CD4-positive, alpha-beta T cell treated with Interleukin-2 at 100 ng/mL for 4 hours (primary cell): ENCODE data around the gene PPIB.

Experiments
- DNase-seq: peaks from one replicate; pipeline ENCODE4 v3.0.0-alpha.2; 2020; ENCODE audit warnings: low spot score

PPIB gene

GRCh38 chr15:64162869-64163658, at the start of gene PPIB:
Gene PPIB, minus strand, starts transcription at chr15:64163022. Its CDS starts 36 bp downstream, at chr15:64162986.
- DNase-seq: peak; percentile 98

- DNase-seq: no peak
These were observed 48.9 kb upstream of the PPIB start for GRCh38 chr15:64211696-64212095.

GRCh38 chr15:64210371-64210770, 47.5 kb upstream of the PPIB start:
- no peak for DNase-seq

- DNase-seq: peak; percentile 21
These were observed 47.0 kb upstream of the PPIB start for GRCh38 chr15:64209680-64210334.

GRCh38 chr15:64205202-64205601, 42.4 kb upstream of the PPIB start:
- no peak for DNase-seq

- DNase-seq: no peak
These were observed 34.6 kb upstream of the PPIB start for GRCh38 chr15:64197425-64197824.

- DNase-seq: no peak
These were observed 31.1 kb upstream of the PPIB start for GRCh38 chr15:64193971-64194370.

- DNase-seq: no peak
These were observed 29.4 kb upstream of the PPIB start for GRCh38 chr15:64191971-64192830.

- no peak for DNase-seq
These were observed 24.8 kb upstream of the PPIB start for GRCh38 chr15:64187396-64188191.

GRCh38 chr15:64185146-64185911, 22.5 kb upstream of the PPIB start:
- DNase-seq: no peak

- no peak for DNase-seq
These were observed 20.1 kb upstream of the PPIB start for GRCh38 chr15:64182859-64183370.

GRCh38 chr15:64180235-64180824, 17.5 kb upstream of the PPIB start:
- DNase-seq: no peak

- peak; percentile 22 for DNase-seq
These were observed 3.5 kb upstream of the PPIB start for GRCh38 chr15:64166102-64166890.

GRCh38 chr15:64164436-64164835, 1.6 kb upstream of the PPIB start:
- DNase-seq: no peak

- no peak for DNase-seq
These were observed 989 bp upstream of the PPIB start for GRCh38 chr15:64163659-64164362.

GRCh38 chr15:64162478-64162868, 349 bp downstream of the PPIB start:
- DNase-seq: peak; percentile 11

- DNase-seq: no peak
These were observed 939 bp downstream of the PPIB start for GRCh38 chr15:64161688-64162477.
